ENCODE data around the gene AVP.
A peak's percentile ranks its signal among the peaks of the same experiment; 100 is the strongest.
"Not testable (repeated sequence)": the region's sequence is repeated elsewhere in the genome, so short reads cannot be mapped to it uniquely, and the experiment has no call there.

AVP gene

DNA sequence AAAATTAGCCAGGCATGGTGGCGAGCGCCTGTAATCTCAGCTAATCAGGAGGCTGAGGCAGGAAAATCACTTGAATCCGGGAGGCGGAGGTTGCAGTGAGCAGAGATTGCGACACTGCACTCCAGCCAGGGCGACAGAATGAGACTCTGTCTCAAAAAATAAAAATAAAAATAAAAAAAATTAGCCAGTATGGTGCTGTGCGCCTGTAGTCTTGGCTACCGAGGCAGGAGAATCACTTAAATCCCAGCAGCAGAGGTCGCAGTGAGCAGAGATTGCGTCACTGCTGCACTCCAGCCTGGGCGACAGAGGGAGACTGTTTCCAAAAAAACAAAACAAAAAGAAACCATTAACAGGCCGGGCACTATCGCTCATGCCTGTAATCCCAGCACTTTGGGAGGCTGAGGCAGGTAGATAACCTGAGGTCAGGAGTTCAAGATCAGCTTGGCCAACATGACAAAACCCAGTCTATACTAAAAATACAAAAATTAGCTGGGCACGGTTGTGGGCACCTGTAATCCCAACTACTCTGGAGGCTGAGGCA lies 33.4 kb upstream of the AVP start:
- TF ChIP-seq, protein P1, sequence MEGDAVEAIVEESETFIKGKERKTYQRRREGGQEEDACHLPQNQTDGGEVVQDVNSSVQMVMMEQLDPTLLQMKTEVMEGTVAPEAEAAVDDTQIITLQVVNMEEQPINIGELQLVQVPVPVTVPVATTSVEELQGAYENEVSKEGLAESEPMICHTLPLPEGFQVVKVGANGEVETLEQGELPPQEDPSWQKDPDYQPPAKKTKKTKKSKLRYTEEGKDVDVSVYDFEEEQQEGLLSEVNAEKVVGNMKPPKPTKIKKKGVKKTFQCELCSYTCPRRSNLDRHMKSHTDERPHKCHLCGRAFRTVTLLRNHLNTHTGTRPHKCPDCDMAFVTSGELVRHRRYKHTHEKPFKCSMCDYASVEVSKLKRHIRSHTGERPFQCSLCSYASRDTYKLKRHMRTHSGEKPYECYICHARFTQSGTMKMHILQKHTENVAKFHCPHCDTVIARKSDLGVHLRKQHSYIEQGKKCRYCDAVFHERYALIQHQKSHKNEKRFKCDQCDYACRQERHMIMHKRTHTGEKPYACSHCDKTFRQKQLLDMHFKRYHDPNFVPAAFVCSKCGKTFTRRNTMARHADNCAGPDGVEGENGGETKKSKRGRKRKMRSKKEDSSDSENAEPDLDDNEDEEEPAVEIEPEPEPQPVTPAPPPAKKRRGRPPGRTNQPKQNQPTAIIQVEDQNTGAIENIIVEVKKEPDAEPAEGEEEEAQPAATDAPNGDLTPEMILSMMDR (IDR thresholded peaks at IDR 0.05; ENCODE audit: extremely low read depth, insufficient read depth, missing control alignments) = peak; percentile 58
- peak; percentile 48 for DNase-seq (ENCODE audit: low spot score)
- in situ Hi-C loops (cut with MboI; ENCODE audit: low pct_unique_long_range_greater_than_20kb, low sequenced_read_pairs, unreplicated experiment) = not testable (repeated sequence)

DNA sequence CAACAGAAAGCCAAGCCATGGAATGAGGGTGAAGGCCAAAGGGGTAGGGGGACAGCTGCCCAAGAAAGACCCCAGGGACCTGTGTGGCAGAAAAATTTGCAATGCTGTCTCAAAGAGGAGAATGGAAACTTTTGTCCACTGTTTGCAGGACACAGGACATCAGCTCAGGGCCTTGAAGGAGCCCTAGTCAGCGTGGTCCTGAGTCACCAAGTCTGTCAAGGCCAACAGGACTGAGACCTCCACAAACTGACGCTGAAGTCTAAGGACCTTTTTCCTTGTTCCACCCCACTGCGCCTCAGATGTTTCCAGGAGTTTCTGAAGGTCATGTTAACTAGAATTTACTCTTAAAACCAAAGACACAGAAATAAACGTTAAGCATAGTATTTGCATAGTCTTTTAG lies 31.8 kb upstream of the AVP start:
- TF ChIP-seq, protein P1 (IDR thresholded peaks at IDR 0.05; ENCODE audit: extremely low read depth, insufficient read depth, missing control alignments) = no peak
- no peak for DNase-seq (ENCODE audit: low spot score)
- in situ Hi-C loops (cut with MboI; ENCODE audit: low pct_unique_long_range_greater_than_20kb, low sequenced_read_pairs, unreplicated experiment) = no loop called here

DNA sequence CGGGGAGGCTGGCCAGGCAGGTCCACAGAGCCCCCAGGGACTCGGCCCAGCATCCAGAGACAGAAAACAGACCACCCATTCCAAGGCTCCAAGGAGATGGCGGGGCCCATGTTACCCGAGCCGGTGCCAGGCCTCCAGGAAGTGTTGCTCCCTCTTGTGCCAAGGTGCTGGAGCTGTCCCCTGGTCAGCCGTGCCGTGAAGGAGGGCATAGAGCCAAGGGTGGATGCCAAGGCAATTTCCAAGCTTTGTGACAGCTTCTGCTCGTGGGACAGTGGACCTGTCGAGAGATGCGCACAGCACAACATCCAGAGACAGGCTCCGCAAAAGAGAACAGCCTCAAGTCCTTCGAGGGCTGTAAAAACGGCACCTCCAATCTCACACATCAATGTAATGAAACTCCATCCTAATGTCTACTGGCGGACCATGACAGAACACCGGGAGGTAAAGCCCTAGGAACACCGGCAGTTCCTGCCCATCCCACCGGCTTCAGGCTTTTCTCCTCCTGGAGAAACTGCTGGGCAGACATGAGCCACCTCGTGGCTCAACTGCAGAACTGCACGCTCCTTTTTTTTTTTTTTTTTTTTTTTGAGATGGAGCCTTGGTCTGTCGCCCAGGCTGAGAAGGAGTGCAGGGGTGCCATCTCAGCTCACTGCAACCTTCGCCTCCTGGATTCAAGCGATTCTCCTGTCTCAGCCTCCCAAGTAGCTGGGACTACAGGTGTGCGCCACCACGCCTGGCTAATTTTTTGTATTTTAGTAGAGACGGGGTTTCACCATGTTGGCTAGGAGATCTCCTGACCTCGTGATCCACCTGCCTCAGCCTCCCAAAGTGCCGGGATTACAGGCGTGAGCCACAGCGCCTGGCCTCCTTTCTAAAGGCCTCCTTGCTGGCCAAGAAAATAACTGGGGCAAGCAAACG lies 30.9 kb upstream of the AVP start:
- DNase-seq (ENCODE audit: low spot score) = peak; percentile 83
- TF ChIP-seq, protein P1 (IDR thresholded peaks at IDR 0.05; ENCODE audit: extremely low read depth, insufficient read depth, missing control alignments) = peak; percentile 74
- in situ Hi-C loops (cut with MboI; ENCODE audit: low pct_unique_long_range_greater_than_20kb, low sequenced_read_pairs, unreplicated experiment) = no loop called here

DNA sequence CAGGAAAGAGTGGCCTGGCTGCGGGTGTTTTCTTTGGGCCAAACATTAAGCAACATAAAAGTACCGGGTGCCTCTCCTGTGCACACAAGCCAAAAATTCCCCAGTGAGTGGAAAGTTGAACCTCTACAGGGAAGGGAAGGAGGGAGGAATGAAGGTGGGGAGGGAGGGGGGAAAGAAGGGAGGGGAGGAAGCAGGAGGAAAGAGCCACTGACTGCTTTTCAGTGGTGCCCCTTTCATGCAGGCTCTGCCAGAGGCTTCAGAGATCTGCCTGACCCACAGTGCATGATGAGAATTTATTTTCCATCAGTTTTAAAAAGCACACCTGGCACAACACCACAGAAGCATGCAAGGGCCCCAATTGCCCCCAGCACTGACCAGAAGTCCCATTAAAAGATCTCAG lies 27.5 kb upstream of the AVP start:
- DNase-seq (ENCODE audit: low spot score) = no peak
- in situ Hi-C loops (cut with MboI; ENCODE audit: low pct_unique_long_range_greater_than_20kb, low sequenced_read_pairs, unreplicated experiment) = no loop called here
- TF ChIP-seq, protein P1 (IDR thresholded peaks at IDR 0.05; ENCODE audit: extremely low read depth, insufficient read depth, missing control alignments) = no peak

DNA sequence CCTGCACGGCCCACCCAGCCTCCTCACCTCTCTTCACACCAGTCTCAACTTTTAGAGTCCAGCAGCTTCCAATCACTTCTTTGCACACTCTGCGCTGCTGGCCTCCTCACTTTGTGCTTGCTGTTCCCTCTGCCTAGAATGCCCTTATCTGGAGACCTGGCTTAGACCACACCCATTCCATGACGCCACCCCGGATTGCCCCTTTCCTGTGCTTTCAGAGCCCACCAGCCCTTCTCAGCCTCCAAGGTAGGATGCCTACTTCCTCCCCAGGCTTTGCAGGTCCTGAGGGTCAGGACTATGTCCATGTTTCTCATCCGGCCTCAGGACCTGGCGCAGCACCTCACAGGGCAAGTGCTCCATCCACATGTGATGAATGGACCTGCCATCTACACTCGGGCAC lies 27.0 kb upstream of the AVP start:
- in situ Hi-C loops (cut with MboI; ENCODE audit: low pct_unique_long_range_greater_than_20kb, low sequenced_read_pairs, unreplicated experiment) = no loop called here
- no peak for DNase-seq (ENCODE audit: low spot score)
- TF ChIP-seq, protein P1 (IDR thresholded peaks at IDR 0.05; ENCODE audit: extremely low read depth, insufficient read depth, missing control alignments) = no peak

DNA sequence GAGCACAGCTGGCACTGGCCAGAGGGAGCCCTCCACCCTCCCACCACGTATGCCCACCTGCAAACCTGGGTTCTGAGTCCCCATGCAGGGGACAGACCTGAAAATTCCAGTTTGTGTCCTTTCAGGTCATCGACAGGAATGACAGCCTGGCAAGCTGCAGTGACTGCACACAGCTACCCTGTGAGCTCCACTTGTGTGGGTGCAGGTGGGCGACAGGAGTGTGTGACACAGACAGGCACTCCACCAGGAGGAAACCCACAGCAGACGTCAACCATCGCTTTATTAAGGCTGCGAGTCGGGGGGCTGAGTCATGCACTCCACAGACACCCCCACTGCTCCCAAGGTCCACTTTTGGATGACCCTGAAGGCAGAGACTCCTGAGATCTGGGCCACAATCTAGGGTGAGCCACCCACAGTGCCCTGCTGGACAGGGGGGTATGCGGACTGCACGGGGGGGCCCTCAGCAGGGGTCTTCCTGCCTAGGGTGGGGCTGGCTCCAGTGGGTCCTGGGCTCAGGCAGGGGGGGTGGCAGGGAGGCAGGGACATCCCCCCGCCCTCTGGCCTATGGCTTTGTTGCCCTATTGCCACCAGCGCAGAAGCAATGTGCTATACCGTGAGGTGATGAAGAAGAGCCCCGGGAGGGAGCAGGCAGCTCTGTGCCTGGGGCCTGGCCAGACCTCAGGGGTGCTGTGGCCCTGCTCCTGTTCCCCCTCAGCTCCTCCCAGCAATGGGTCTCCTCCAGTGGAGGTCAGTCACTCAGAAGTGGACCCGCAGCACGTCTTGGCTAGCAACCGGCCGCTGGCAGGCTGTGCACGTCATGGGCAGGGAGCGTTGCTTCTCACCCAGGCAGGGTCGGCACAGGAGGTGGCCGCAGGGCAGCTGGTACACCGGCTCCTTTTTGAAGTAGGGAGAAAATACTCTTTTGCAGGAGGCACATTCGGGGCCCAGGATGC lies 25.1 kb upstream of the AVP start:
- DNase-seq (ENCODE audit: low spot score) = no peak
- TF ChIP-seq, protein P1 (IDR thresholded peaks at IDR 0.05; ENCODE audit: extremely low read depth, insufficient read depth, missing control alignments) = no peak
- in situ Hi-C loops (cut with MboI; ENCODE audit: low pct_unique_long_range_greater_than_20kb, low sequenced_read_pairs, unreplicated experiment) = no loop called here

Measured in GM13977 (cell line).